ENCODE data around the gene MED15. TPM values are rescaled to one million over a fixed set of nuclear protein-coding genes. Genes with fewer than 3 reads are reported as not detected.
A peak's percentile ranks its signal among the peaks of the same experiment; 100 is the strongest.

The MED15 gene
- total RNA-seq, 1 donor from 2014 or later = 135 TPM

- no peak overlapping the region for H3K4me3 Mint-ChIP-seq
- no peak for DNase-seq (ENCODE audit: low spot score in 2 of 2, unreplicated experiment in 2 of 2)
- no peaks in the 10 kb centered on the region for H3K27me3 Mint-ChIP-seq (ENCODE audit: low read depth)
- peaks cover 4% of the 10 kb centered on the region for H3K4me1 Mint-ChIP-seq
- no peak overlapping the region for H3K27ac Mint-ChIP-seq
- peaks cover 24% of the 10 kb centered on the region for H3K36me3 Mint-ChIP-seq
- no peaks in the 10 kb centered on the region for H3K9me3 Mint-ChIP-seq
- TF ChIP-seq CTCF (IDR thresholded peaks at IDR 0.05; ENCODE audit: unreplicated experiment) = no peak
Measured at GRCh38 chr22:20463324-20464095, 43.9 kb upstream of the MED15 start.

DNA sequence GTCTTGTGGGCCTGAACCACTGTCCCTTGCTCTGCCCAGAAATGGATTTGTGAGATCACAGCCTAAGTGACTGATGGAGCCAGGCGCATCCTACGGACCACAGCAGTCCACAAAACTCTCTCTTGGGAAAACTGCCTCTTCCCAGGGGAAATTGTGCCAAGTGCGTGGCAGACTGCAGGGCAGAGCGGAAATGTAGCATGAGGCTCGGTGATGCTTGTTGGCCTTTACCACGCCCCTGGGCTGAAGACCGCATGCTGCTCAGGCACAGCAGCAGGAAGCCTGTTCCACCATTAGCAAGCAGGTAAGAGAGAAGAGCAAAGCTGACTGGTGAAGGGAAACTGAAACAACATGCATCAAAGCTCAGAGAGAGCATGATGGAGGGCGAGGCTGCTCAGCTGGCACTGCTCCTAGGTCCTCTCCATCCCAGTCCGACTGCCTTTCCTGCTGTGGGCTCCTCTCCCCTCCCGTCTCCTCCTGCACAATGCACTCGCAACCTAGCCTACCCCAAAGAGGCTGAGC lies 43.3 kb upstream of the MED15 start:
- no peak overlapping the region for H3K4me3 Mint-ChIP-seq
- H3K4me1 Mint-ChIP-seq = peaks cover 4% of the 10 kb centered on the region
- no peak for TF ChIP-seq CTCF (IDR thresholded peaks at IDR 0.05; ENCODE audit: unreplicated experiment)
- no peaks in the 10 kb centered on the region for H3K27me3 Mint-ChIP-seq (ENCODE audit: low read depth)
- H3K27ac Mint-ChIP-seq = no peak overlapping the region
- DNase-seq (ENCODE audit: low spot score in 2 of 2, unreplicated experiment in 2 of 2) = no peak
- no peaks in the 10 kb centered on the region for H3K9me3 Mint-ChIP-seq
- peaks cover 25% of the 10 kb centered on the region for H3K36me3 Mint-ChIP-seq

DNA sequence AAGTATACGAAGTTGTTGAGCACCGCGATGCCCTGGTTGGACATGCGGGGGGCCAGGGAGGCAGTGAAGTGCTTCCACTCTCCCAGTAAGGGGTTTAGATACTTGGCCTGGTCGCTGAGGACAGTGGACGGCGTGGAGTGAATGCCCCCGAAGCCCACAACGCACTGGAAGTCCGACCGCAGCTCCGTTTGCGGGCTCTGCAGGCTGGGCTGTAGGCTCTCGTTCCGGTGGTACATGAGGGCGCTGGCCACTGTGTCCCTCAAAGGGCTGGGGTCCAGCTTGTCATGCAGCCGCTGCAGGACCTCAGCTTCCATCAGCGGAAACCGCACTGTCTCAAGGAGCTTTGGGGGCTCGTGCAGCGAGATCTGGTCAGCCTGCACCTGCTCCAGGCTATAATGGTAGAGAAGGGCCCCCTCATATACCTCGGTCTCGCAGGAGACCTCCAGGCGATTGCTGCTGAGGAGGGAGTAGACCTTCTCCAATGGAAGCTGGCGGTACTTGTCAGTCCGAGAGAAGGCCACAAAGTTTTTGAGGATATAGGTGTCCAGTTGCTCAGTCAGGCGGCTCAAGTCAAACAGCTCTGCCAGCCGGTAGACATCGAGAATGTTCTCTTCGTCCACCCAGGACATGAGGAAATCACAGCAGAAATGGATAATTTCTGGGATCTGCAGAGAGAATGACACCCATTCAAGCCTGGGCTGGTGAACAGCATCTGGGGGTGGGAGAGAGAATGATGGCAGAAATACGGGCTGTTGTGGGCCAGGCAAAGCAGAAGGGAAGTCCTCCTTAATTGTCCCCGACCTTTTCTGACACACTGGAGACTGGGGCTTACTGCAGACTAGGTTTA lies 42.3 kb upstream of the MED15 start:
- Mint-ChIP-seq H3K9me3 (no peaks in the 10 kb centered on the region), H3K4me3 (no peak overlapping the region), H3K27me3 (ENCODE audit: low read depth) (no peaks in the 10 kb centered on the region), H3K36me3 (peaks cover 23% of the 10 kb centered on the region), H3K27ac (no peak overlapping the region), H3K4me1 (peaks cover 4% of the 10 kb centered on the region)
- no peak for DNase-seq (ENCODE audit: low spot score in 2 of 2, unreplicated experiment in 2 of 2)
- TF ChIP-seq CTCF (IDR thresholded peaks at IDR 0.05; ENCODE audit: unreplicated experiment) = no peak

DNA sequence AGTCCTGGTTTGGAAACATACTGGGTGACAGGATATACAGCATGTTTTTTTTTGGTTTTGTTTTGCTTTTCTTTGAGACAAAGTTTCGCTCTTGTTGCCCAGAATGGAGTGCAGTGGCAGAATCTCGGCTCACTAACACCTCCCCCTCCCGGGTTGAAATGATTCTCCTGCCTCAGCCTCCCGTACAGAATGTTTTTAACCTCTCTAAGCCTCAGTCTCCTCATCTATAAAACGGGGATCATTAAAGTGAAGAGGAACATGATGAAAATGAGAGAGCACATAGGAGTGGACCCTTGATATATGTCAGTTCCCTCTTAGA lies 41.7 kb upstream of the MED15 start:
- no peak overlapping the region for H3K27ac Mint-ChIP-seq
- H3K36me3 Mint-ChIP-seq = peaks cover 26% of the 10 kb centered on the region
- DNase-seq (ENCODE audit: low spot score in 2 of 2, unreplicated experiment in 2 of 2) = no peak
- H3K4me3 Mint-ChIP-seq = no peak overlapping the region
- no peaks in the 10 kb centered on the region for H3K27me3 Mint-ChIP-seq (ENCODE audit: low read depth)
- no peak for TF ChIP-seq CTCF (IDR thresholded peaks at IDR 0.05; ENCODE audit: unreplicated experiment)
- H3K9me3 Mint-ChIP-seq = no peaks in the 10 kb centered on the region
- H3K4me1 Mint-ChIP-seq = peaks cover 4% of the 10 kb centered on the region

DNA sequence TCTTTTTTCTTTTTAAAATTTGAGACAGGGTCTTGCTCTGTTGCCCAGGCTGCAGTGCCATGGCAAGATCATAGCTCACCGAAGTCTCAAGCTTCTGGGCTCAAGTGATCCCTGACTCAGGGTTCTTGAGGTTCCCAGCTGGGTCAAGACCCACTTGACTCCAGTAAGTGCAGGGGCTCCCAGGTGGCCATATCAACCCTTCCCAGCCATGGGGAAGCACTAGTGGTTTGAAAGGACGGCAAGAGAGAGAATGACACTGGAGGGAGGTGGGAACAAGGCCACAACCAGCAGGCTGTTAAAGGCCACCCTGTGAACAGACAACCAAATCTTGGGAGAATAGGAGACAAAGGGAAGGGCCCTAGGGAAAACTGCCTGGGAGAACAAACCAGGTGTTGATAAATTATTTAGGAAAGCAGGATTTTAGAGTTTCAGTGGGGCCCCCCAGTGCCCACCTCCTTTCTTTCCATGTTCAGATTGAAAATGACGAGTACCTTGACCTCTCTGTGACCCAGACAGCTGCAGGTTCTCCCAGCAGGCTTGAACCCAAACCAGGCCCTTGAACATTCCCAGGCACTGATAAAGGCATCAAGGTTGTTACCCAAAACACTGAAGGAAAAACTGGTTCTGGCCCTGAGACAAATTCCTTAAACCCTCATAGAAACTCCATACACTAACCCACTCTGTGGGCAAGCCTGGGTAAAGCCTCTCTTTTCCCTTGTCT lies 40.6 kb upstream of the MED15 start:
- DNase-seq (ENCODE audit: low spot score in 2 of 2, unreplicated experiment in 2 of 2) = no peak
- Mint-ChIP-seq H3K4me3 (no peak overlapping the region), H3K27me3 (ENCODE audit: low read depth) (no peaks in the 10 kb centered on the region), H3K4me1 (peaks cover 4% of the 10 kb centered on the region), H3K36me3 (peaks cover 22% of the 10 kb centered on the region), H3K9me3 (no peaks in the 10 kb centered on the region), H3K27ac (peak overlapping the region; percentile 48)
- TF ChIP-seq CTCF (IDR thresholded peaks at IDR 0.05; ENCODE audit: unreplicated experiment) = no peak
